HFFc6 (cell line): ENCODE data around the gene PLIN4. TPM values are rescaled to one million over a fixed set of nuclear protein-coding genes. Genes with fewer than 3 reads are reported as not detected.
"Not testable (repeated sequence)": the region's sequence is repeated elsewhere in the genome, so short reads cannot be mapped to it uniquely, and the experiment has no call there.

Source experiments
- DNase-seq: peaks from one replicate; pipeline ENCODE4 v3.0.0-alpha.2; 2018
- H3K27ac Mint-ChIP-seq: 2 replicates; pipeline ENCODE4 v1.8.0; 2020; ENCODE audit warnings: mild to moderate bottlenecking, mixed read lengths
- H3K27me3 Mint-ChIP-seq: 2 replicates; pipeline ENCODE4 v1.8.0; 2021; ENCODE audit warnings: mild to moderate bottlenecking, moderate library complexity, mixed read lengths; ENCODE audit not compliant: insufficient read depth
- H3K36me3 Mint-ChIP-seq: 2 replicates; pipeline ENCODE4 v1.8.0; 2021; ENCODE audit warnings: low read depth, mixed read lengths
- H3K4me1 Mint-ChIP-seq: 2 replicates; pipeline ENCODE4 v1.8.0; 2020; ENCODE audit warnings: low read depth, mixed read lengths
- H3K4me3 Mint-ChIP-seq: 2 replicates; pipeline ENCODE4 v1.8.0; 2020; ENCODE audit warnings: mild to moderate bottlenecking, moderate library complexity, mixed read lengths
- H3K9me3 Mint-ChIP-seq: 2 replicates; pipeline ENCODE4 v1.8.0; 2020; ENCODE audit warnings: mild to moderate bottlenecking, mixed read lengths
- total RNA-seq, 6 experiments: library from RNA; stranded (reverse); fragmentation: NEBNext Ultra II Directional; extraction: Animal tissue kit (Norgen Biotek cat#: 25700); gene quantifications; 2 replicates in 1 of 6; 3 replicates in 5 of 6; pipeline ENCODE4 v1.2.3, GENCODE V29; 2021
- TF ChIP-seq, protein P1 (sequence below): fragments of 200-600 bp; sonication (generic); IDR thresholded peaks from 2 replicates; pipeline ENCODE4 v1.5.0; 2021; ENCODE audit warnings: antibody characterized with exemption, mild to moderate bottlenecking

Gene PLIN4
- total RNA-seq, 6 experiments from 2014 or later: not detected

DNA sequence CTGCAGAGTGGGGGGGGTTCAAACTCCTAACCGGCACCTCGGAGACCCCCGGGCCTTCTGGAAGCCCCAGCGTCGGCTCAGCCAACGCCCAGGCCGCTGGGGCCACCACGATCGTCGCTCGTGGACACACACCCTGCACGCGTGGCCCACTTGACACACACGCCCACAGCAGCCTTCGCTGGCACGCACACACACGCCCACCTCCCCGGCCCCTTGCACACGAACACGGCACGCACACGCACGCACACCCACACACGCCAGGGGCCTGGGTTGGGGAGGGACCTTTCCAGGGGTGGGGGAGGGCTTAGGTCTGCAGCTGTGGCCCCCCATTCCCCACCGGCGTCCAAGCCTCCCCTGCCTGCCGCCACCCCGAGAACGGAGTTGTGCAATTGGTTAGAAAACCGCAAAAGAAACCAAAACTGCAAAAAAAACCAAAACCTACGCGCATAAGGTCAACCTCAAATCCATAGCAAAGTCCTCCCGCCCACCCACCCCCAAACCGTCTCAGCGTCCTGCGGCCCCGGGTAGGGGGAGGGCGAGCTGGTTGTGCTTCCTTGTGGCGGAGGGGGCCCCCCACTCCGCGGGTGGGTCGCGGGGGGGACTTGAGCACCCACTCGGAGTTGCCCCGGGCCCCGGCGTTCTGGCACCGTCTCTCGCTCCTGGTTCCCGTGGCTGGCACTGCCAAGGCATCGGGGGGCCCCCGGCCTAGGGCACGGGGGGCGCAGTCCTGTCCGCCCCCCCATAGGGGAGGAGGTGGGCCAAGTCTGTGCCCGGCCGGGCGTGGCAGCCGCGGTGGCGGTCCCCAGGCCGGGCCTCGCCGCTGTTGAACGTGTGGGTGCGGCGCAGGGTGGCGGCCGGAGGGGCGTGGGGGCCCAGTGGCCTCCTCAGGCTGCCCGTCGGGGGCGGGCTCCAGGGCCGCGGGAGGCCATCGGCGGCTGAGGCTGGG, 24.9 kb upstream of the PLIN4 start:
- H3K27me3 Mint-ChIP-seq: peaks cover 11% of the 10 kb centered on the region
- no peak overlapping the region for H3K4me3 Mint-ChIP-seq
- H3K4me1 Mint-ChIP-seq: no peaks in the 10 kb centered on the region
- TF ChIP-seq, protein P1, sequence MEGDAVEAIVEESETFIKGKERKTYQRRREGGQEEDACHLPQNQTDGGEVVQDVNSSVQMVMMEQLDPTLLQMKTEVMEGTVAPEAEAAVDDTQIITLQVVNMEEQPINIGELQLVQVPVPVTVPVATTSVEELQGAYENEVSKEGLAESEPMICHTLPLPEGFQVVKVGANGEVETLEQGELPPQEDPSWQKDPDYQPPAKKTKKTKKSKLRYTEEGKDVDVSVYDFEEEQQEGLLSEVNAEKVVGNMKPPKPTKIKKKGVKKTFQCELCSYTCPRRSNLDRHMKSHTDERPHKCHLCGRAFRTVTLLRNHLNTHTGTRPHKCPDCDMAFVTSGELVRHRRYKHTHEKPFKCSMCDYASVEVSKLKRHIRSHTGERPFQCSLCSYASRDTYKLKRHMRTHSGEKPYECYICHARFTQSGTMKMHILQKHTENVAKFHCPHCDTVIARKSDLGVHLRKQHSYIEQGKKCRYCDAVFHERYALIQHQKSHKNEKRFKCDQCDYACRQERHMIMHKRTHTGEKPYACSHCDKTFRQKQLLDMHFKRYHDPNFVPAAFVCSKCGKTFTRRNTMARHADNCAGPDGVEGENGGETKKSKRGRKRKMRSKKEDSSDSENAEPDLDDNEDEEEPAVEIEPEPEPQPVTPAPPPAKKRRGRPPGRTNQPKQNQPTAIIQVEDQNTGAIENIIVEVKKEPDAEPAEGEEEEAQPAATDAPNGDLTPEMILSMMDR: no peak
- H3K36me3 Mint-ChIP-seq: no peaks in the 10 kb centered on the region; the same call in 1 of the 2 replicates
- no peak for DNase-seq
- H3K27ac Mint-ChIP-seq: no peak overlapping the region
- H3K9me3 Mint-ChIP-seq: no peaks in the 10 kb centered on the region

DNA sequence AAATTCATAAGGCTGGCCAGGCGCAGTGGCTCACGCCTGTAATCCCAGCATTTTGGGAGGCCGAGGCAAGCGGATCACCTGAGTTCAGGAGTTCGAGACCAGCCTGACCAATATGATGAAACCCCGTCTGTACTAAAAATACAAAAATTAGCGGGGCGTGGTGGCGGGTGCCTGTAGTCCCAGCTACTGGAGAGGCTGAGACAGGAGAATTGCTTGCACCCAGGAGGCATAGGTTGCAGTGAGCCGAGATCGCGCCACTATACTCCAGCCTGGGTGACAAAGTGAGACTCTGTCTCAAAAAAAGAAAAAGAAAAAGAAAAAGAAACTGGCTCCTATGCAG, 23.5 kb upstream of the PLIN4 start:
- H3K27ac Mint-ChIP-seq, H3K36me3 Mint-ChIP-seq, H3K9me3 Mint-ChIP-seq, H3K4me1 Mint-ChIP-seq, H3K4me3 Mint-ChIP-seq, DNase-seq: not testable (repeated sequence)
- H3K27me3 Mint-ChIP-seq: peaks cover 17% of the 10 kb centered on the region

DNA sequence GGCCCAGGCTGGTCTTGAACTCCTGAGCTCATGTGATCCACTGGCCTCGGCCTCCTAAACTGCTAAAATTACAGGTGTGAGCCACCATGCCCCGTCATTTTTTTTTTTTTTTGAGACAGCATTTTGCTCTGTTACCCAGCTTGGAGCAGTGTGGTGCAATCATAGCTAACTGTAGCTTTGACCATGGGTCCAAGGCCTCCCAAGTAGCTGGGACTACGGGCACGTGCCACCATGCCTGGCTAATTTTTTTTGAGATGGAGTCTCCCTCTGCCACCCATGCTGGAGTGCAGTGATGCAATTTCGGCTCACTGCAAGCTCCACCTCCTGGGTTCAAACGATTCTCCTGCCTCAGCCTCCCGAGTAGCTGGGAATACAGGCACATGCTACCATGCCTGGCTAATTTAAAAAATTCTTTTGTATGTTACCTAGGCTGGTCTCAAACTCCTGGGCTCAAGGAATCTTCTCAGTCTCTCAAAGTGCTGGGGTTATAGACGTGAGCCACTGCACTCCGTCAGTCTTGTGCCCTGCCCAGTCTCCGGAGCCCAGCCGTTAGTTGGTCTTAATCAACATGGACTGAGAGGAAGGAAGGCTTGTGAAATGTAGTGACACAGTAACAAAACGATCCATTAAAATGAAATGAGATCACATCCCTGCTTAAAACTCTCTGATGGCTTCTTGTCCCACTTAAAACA, 23.0 kb upstream of the PLIN4 start:
- Mint-ChIP-seq H3K4me3 (no peak overlapping the region), H3K27me3 (peaks cover 17% of the 10 kb centered on the region), H3K9me3 (no peaks in the 10 kb centered on the region), H3K4me1 (no peaks in the 10 kb centered on the region), H3K27ac (no peak overlapping the region), H3K36me3 (no peaks in the 10 kb centered on the region; the same call in 1 of the 2 replicates)
- no peak for DNase-seq
- TF ChIP-seq, protein P1: no peak

DNA sequence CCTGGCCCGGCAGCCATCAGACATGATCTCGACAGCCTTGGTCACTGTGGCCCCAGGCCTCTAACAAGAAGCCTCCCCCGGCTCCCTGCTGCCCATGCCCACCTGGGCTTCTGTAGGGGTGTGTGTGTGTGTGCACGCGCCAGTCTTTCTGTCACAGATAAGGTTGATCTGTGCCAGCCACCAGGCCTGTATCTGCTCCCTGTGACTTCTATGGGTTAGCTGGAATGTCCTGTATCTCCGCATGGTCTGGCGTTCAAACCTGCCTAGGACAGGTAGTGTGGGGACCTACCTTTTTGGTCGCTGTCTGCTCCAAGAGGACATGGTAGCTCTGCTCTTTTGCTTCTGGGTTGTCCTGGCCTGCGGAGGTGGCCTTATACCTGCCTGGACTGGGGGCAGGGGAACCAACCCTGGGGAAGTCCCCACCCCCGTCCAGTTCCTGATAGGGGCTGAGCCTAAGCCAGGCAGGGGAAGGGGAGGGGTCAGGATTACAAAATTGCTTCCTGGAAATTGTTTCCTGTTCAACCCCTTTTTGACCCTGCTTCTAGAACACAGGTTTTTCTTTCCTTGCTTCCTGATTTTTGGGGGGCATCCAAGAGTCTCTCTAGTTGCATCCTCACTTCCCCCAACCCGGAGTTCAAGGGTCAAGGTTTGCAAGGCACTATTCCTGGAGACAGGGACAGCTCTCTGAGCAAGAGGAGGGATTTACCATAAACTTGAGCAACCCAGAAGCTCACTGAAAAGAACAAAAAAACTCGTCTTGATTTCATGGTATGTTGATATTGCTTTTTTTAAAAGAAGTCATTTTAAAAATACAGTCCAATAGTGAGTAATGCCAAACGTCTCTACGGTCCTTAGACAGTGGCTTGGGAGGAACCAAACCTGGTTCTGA, 21.7 kb upstream of the PLIN4 start, which contains the start of gene LRG1:
Gene LRG1, minus strand, starts transcription at position 344 of the 889 bp plus-strand sequence. Its CDS starts 23 bp downstream, at position 321.
- Mint-ChIP-seq H3K4me1 (no peaks in the 10 kb centered on the region), H3K9me3 (no peaks in the 10 kb centered on the region), H3K27me3 (peaks cover 25% of the 10 kb centered on the region), H3K36me3 (no peaks in the 10 kb centered on the region; the same call in 1 of the 2 replicates), H3K27ac (no peak within 1 kb of the TSS), H3K4me3 (no peak within 1 kb of the TSS)
- DNase-seq: no peak
- TF ChIP-seq, protein P1: no peak

DNA sequence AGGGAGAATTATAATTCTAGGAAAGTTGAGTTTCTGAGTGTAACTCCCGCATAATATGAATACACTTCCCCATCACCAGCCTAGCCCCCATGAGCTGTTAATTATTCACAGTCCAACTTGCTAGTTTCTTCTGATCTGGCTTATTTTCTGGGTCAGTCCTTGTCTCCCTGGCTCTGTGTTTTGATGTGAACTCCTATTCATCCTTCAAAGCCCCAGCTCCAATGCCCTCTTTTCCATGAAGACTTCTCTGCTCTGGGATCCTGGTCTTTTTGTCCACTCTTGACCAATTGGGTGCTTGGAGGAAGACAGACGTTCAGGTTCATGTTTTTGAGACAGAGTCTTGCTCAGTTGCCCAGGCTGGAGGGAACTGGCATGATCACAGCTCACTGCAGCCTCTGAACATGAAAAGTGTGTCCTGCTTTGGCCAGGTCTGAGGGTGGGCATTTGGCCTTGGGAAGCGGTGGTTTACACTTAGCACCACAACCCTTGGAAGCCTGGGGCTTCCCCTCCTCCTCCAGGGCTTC, 20.9 kb upstream of the PLIN4 start:
- DNase-seq: no peak
- Mint-ChIP-seq H3K27ac (no peak overlapping the region), H3K4me1 (no peaks in the 10 kb centered on the region), H3K36me3 (no peaks in the 10 kb centered on the region; the same call in 1 of the 2 replicates), H3K9me3 (no peaks in the 10 kb centered on the region), H3K27me3 (peaks cover 29% of the 10 kb centered on the region), H3K4me3 (no peak overlapping the region)
- TF ChIP-seq, protein P1: no peak
